ENCODE data around the gene ZFP36. TPM values are rescaled to one million over a fixed set of nuclear protein-coding genes. Genes with fewer than 3 reads are reported as not detected.

ZFP36 gene
- total RNA-seq, 1 donor from 2014 or later = 21.6 TPM

DNA sequence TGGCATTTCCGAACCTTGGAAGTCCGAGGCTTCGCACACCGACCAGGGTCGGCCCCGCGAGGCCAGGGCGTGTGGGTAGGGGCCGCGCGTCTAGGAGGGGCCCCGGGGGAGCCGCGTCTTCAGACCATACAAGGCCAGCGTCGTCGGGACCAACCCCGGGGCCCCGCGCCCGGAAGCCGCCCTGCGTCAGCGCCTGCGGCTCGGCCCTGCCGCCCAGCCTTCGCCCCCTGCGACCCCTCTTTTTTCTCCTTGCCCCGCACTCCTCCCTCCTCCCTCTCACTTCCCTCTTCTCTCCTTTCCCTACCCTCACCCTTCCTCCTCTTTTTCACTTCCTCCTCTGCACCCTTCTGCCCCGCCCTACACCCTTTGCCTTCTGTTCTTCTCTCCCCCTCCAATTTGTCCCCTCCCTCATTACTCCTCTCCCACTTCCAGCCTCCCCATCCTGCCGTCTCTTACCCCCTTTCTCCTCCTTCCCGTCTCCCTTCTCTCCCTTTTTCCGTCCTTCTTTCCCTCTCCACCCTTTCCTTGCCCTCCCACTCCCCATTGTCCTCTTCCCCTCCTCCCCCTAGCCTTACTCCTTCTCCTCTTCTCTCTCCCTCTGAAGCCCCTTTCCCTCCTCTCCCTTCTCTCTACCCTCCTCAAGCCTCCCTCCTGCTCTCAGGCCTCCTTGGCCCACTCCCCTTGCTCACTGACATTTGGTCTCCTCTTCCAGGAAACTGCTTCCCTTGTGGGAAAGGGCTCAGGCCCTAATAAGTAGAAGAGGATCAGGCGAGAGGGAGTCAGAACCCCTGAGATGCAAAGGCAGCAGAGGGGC is 3.6 kb downstream of the ZFP36 start:
- Mint-ChIP-seq H3K27ac (ENCODE audit: unreplicated experiment) (peak overlapping the region; percentile 85), H3K4me3 (ENCODE audit: unreplicated experiment) (peak overlapping the region; percentile 90), H3K4me1 (ENCODE audit: low read depth, unreplicated experiment) (peaks cover 34% of the 10 kb centered on the region), H3K9me3 (ENCODE audit: unreplicated experiment) (no peaks in the 10 kb centered on the region), H3K36me3 (ENCODE audit: low read depth, unreplicated experiment) (peaks cover 5% of the 10 kb centered on the region), H3K27me3 (ENCODE audit: low read depth, unreplicated experiment) (no peaks in the 10 kb centered on the region)
- H3K9ac ChIP-seq (ENCODE audit: low read length) = peak overlapping the region; percentile 90
- H3K79me2 ChIP-seq (ENCODE audit: insufficient read depth, low read length) = peaks cover 56% of the 10 kb centered on the region
- no peaks in the 10 kb centered on the region for H3K27me3 ChIP-seq (ENCODE audit: insufficient read depth, low read length)
- H3K4me1 ChIP-seq (ENCODE audit: insufficient read depth, low read length) = peaks cover 52% of the 10 kb centered on the region
- FAIRE-seq (no peak), DNase-seq (ENCODE audit: low read depth) (no peak)
- peak overlapping the region; percentile 66 for H3K4me3 ChIP-seq (ENCODE audit: insufficient read depth, low read depth, low read length)
- TF ChIP-seq EZH2 (IDR thresholded peaks at IDR 0.05; ENCODE audit: insufficient read depth, low read length) = no peak
- TF ChIP-seq, protein P1, sequence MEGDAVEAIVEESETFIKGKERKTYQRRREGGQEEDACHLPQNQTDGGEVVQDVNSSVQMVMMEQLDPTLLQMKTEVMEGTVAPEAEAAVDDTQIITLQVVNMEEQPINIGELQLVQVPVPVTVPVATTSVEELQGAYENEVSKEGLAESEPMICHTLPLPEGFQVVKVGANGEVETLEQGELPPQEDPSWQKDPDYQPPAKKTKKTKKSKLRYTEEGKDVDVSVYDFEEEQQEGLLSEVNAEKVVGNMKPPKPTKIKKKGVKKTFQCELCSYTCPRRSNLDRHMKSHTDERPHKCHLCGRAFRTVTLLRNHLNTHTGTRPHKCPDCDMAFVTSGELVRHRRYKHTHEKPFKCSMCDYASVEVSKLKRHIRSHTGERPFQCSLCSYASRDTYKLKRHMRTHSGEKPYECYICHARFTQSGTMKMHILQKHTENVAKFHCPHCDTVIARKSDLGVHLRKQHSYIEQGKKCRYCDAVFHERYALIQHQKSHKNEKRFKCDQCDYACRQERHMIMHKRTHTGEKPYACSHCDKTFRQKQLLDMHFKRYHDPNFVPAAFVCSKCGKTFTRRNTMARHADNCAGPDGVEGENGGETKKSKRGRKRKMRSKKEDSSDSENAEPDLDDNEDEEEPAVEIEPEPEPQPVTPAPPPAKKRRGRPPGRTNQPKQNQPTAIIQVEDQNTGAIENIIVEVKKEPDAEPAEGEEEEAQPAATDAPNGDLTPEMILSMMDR (IDR thresholded peaks at IDR 0.05; ENCODE audit: insufficient read depth, low read depth, low read length) = no peak
- H3K4me2 ChIP-seq (ENCODE audit: low read length) = peak overlapping the region; percentile 96
- peaks cover 4% of the 10 kb centered on the region for H3K36me3 ChIP-seq (ENCODE audit: insufficient read depth, low read length)
- H2AFZ ChIP-seq (ENCODE audit: low read depth, low read length) = peak overlapping the region; percentile 22
- peaks cover 37% of the 10 kb centered on the region for H4K20me1 ChIP-seq (ENCODE audit: insufficient read depth, low read length)
- H3K27ac ChIP-seq (ENCODE audit: low read depth, low read length) = peak overlapping the region; percentile 97
- H3K9me3 ChIP-seq (ENCODE audit: insufficient read depth, low read depth, low read length) = no peaks in the 10 kb centered on the region

DNA sequence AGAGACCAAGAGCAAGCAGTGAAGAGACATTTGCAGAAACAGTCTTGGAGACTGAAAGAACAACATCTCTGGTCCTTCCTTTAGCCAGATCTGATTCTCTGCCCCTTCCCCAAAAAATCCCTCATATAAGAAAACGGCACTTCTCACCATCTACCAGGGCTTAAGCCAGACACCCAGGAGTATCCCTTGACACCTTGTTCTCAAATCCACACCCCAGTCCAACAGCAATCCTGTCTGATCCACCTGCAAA is 4.1 kb downstream of the ZFP36 start:
- no peak for FAIRE-seq
- peaks cover 5% of the 10 kb centered on the region for H3K36me3 Mint-ChIP-seq (ENCODE audit: low read depth, unreplicated experiment)
- Histone ChIP-seq H4K20me1 (ENCODE audit: insufficient read depth, low read length) (peaks cover 42% of the 10 kb centered on the region), H2AFZ (ENCODE audit: low read depth, low read length) (no peak overlapping the region), H3K36me3 (ENCODE audit: insufficient read depth, low read length) (peaks cover 4% of the 10 kb centered on the region), H3K4me3 (ENCODE audit: insufficient read depth, low read depth, low read length) (no peak overlapping the region), H3K79me2 (ENCODE audit: insufficient read depth, low read length) (peaks cover 61% of the 10 kb centered on the region), H3K9me3 (ENCODE audit: insufficient read depth, low read depth, low read length) (no peaks in the 10 kb centered on the region), H3K27ac (ENCODE audit: low read depth, low read length) (peak overlapping the region; percentile 97), H3K9ac (ENCODE audit: low read length) (peak overlapping the region; percentile 90), H3K4me1 (ENCODE audit: insufficient read depth, low read length) (peaks cover 55% of the 10 kb centered on the region), H3K4me2 (ENCODE audit: low read length) (peak overlapping the region; percentile 96), H3K27me3 (ENCODE audit: insufficient read depth, low read length) (no peaks in the 10 kb centered on the region)
- peaks cover 34% of the 10 kb centered on the region for H3K4me1 Mint-ChIP-seq (ENCODE audit: low read depth, unreplicated experiment)
- H3K9me3 Mint-ChIP-seq (ENCODE audit: unreplicated experiment) = no peaks in the 10 kb centered on the region
- DNase-seq (ENCODE audit: low read depth) = no peak
- H3K4me3 Mint-ChIP-seq (ENCODE audit: unreplicated experiment) = peak overlapping the region; percentile 90
- TF ChIP-seq, protein P1 (IDR thresholded peaks at IDR 0.05; ENCODE audit: insufficient read depth, low read depth, low read length) = no peak
- TF ChIP-seq EZH2 (IDR thresholded peaks at IDR 0.05; ENCODE audit: insufficient read depth, low read length) = no peak
- no peaks in the 10 kb centered on the region for H3K27me3 Mint-ChIP-seq (ENCODE audit: low read depth, unreplicated experiment)
- H3K27ac Mint-ChIP-seq (ENCODE audit: unreplicated experiment) = peak overlapping the region; percentile 43
